Kidney glomerular epithelial cell (primary cell): ENCODE data around the gene F12.
A peak's percentile ranks its signal among the peaks of the same experiment; 100 is the strongest.

Experiments
- DNase-seq: peaks from one replicate; lab custom pipeline; 2025; lab: John Stamatoyannopoulos, UW

Gene F12

GRCh38 chr5:177412603-177413233 lies 3.4 kb upstream of the F12 start:
- DNase-seq, result no peak

- no peak for DNase-seq
These were observed 1.2 kb upstream of the F12 start for GRCh38 chr5:177410575-177410974.

GRCh38 chr5:177405805-177406204 lies 3.6 kb downstream of the F12 start:
- no peak for DNase-seq

- no peak for DNase-seq
These were observed 4.1 kb downstream of the F12 start for GRCh38 chr5:177405312-177405711.

GRCh38 chr5:177404641-177405179 lies 4.7 kb downstream of the F12 start:
- DNase-seq, result no peak

GRCh38 chr5:177403792-177404640 lies 5.3 kb downstream of the F12 start:
- DNase-seq, result peak; percentile 47

- no peak for DNase-seq
These were observed 6.1 kb downstream of the F12 start for GRCh38 chr5:177403102-177403791.

GRCh38 chr5:177402271-177403043 lies 6.9 kb downstream of the F12 start:
- DNase-seq, result peak; percentile 72

- no peak for DNase-seq
These were observed 9.1 kb downstream of the F12 start, which contains the start of gene PFN3 for GRCh38 chr5:177399997-177400868. Gene PFN3 (minus strand): TSS chr5:177400661. CDS start chr5:177400576, 85 bp downstream.

- DNase-seq, result no peak
These were observed 11.4 kb downstream of the F12 start for GRCh38 chr5:177397875-177398390.

GRCh38 chr5:177396807-177397206 lies 12.6 kb downstream of the F12 start:
- no peak for DNase-seq

GRCh38 chr5:177396078-177396477 lies 13.3 kb downstream of the F12 start:
- DNase-seq, result no peak

GRCh38 chr5:177393990-177394389 lies 15.4 kb downstream of the F12 start:
- DNase-seq, result no peak

- no peak for DNase-seq
These were observed 16.1 kb downstream of the F12 start for GRCh38 chr5:177393206-177393765.

- DNase-seq, result no peak
These were observed 16.6 kb downstream of the F12 start for GRCh38 chr5:177392765-177393164.

GRCh38 chr5:177390363-177391300 lies 18.7 kb downstream of the F12 start:
- peak; percentile 69 for DNase-seq

GRCh38 chr5:177389241-177390169 lies 19.9 kb downstream of the F12 start:
- peak; percentile 1 for DNase-seq

- DNase-seq, result no peak
These were observed 20.8 kb downstream of the F12 start for GRCh38 chr5:177388521-177389052.
